Measurements from ENCODE around the gene MTSS2. TPM values are rescaled to one million over a fixed set of nuclear protein-coding genes. Genes with fewer than 3 reads are reported as not detected.

MTSS2 gene
- total RNA-seq, 1 experiment from 2014 or later: 52.0 TPM

DNA sequence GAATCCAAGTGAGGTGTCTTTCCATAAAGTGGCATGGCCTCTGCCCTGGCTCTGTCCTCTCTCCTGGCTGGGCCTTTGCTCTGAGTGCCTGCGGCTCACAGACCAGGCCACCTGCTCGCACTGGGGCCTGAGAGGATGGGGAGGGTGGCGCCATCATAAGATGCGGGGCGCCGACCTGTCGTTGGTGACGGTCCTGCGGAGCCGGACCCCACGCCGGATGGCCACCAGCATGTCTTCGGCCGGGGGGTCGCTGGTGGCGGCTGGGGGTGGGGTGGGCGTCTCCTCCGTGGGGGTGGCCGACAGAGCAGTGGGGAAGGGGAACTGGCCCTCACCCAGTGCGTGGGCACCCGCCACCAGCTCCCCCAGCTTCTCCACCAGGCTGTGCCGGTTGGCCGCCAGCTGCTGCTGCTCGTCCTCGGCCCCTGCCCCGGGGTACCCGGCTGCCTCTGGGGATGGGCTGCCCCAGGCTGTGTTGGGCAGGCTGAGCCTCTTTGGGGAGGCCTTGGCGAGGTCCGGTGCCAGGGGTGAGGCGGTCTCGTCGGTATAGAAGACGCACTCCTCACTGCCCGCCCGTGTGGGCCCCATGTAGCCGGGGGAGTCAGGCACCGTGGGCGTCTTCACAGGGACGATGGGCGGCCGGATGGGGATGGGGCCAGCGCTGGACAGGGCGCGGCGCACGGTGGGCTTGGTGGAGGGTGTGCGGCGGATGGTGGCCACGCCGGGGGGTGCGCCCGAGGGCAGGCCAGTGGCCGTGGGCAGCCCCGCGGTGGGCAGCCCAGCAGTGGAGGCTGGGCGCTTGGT is 22.1 kb downstream of the MTSS2 start:
- DNase-seq: no peak
- POLR2A ChIA-PET (ENCODE audit: unreplicated experiment): no interaction called here
- peaks cover 7% of the 10 kb centered on the region for H3F3A ChIP-seq (ENCODE audit: insufficient read depth, low read depth)
- H3K4me2 ChIP-seq: no peak overlapping the region
- CTCF ChIA-PET: no interaction called here
- no TSS peak for BruUV-seq (replicated peaks)
- no peak overlapping the region for H3K27ac ChIP-seq
- TF ChIP-seq, protein P1, sequence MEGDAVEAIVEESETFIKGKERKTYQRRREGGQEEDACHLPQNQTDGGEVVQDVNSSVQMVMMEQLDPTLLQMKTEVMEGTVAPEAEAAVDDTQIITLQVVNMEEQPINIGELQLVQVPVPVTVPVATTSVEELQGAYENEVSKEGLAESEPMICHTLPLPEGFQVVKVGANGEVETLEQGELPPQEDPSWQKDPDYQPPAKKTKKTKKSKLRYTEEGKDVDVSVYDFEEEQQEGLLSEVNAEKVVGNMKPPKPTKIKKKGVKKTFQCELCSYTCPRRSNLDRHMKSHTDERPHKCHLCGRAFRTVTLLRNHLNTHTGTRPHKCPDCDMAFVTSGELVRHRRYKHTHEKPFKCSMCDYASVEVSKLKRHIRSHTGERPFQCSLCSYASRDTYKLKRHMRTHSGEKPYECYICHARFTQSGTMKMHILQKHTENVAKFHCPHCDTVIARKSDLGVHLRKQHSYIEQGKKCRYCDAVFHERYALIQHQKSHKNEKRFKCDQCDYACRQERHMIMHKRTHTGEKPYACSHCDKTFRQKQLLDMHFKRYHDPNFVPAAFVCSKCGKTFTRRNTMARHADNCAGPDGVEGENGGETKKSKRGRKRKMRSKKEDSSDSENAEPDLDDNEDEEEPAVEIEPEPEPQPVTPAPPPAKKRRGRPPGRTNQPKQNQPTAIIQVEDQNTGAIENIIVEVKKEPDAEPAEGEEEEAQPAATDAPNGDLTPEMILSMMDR (conservative IDR thresholded peaks at IDR 0.05): no peak
- no peak for TF ChIP-seq EZH2 (IDR thresholded peaks at IDR 0.05; ENCODE audit: low read depth)
- no peaks in the 10 kb centered on the region for H3K79me2 ChIP-seq (ENCODE audit: low read depth)
- H3K9me3 ChIP-seq (ENCODE audit: insufficient read depth, low read depth): no peaks in the 10 kb centered on the region
- no peaks in the 10 kb centered on the region for H3K4me1 ChIP-seq (replicated peaks; ENCODE audit: insufficient read depth)
- no peaks in the 10 kb centered on the region for H3K36me3 ChIP-seq (ENCODE audit: low read depth)
- H2AFZ ChIP-seq: no peak overlapping the region
- intact Hi-C loops (cut with micrococcal nuclease; ENCODE audit: unreplicated experiment): no loop called here
- no peak overlapping the region for H3K4me3 ChIP-seq
- no peaks in the 10 kb centered on the region for H3K9me2 ChIP-seq (ENCODE audit: insufficient read depth)
- H4K20me1 ChIP-seq (ENCODE audit: insufficient read depth): no peaks in the 10 kb centered on the region
- H3K27me3 ChIP-seq (ENCODE audit: insufficient read depth, low read depth): no peaks in the 10 kb centered on the region

DNA sequence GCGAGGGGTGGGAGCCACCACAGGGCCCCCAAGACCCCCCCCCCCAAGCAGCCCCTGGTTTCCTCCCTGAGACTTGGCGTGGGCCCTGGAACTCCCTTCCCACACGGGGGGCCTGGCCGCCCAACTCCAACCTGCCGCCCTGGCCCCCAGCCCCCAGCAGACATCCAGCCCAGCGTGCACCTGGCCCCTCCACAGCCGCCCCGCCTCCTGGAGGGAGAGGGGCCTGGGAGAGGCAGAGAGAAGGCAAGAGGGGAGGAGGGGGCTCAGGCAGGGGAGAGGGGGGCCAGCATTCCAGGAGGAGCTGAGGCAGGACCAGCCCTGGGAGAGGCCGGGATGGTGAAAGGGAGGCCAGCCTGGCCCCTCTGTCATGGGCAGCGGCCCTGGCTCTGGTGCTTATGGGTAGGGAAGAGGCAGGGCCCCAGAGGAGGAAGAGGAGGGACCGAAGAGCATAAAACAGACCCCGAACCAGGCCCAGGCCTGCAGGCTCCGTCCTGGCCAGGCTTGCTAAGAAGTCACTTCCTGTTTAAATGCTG is 22.8 kb downstream of the MTSS2 start:
- no TSS peak for BruUV-seq (replicated peaks)
- POLR2A ChIA-PET (ENCODE audit: unreplicated experiment): no interaction called here

DNA sequence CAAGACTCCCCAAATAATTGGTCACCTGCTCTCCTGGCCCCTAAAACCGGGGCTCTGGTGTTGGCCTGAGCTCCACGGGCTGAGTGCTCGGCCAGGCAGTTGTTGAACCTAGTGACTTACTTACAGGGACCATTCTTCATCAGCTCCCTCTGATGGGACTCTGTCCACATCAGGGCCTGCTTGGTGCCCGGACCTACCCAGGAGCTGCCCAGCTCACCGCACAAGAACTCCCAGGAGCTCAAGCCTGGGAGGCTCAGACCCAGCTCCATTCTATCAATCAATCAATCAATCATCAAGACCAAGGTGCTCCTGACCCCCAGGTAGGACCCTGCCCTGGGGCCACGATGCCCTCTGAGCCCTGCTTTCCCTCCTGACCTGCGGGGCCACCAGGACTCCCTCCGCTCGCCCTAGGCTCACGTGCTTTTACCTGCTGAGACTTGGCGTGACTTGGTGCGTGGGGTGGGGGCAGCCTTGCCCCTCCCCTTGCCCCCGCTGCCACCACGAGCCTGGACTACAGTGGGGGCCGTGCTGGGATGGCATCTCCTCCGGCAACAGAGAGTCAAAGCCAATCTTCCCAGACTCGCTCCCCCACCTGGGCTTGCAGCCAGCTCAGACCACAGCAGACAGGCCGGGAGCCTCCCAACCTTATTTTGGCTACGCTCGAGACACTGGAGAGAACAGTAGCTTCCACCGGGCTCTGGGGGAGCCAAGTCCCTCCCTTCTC is 23.8 kb downstream of the MTSS2 start:
- ChIA-PET CTCF (interaction anchor here (0.6 kb wide), 1 partner anchor 837 kb away, joined by 3 read pairs; no protein-coding TSS in a partner anchor), POLR2A (ENCODE audit: unreplicated experiment) (interaction anchor here (0.6 kb wide), 1 partner anchor 733 kb away, joined by 4 read pairs; no protein-coding TSS in a partner anchor)
- H3K4me2 ChIP-seq: no peak overlapping the region
- H3K27me3 ChIP-seq (ENCODE audit: insufficient read depth, low read depth): no peaks in the 10 kb centered on the region
- DNase-seq: no peak
- no peaks in the 10 kb centered on the region for H3K79me2 ChIP-seq (ENCODE audit: low read depth)
- no peaks in the 10 kb centered on the region for H3K9me3 ChIP-seq (ENCODE audit: insufficient read depth, low read depth)
- no peak overlapping the region for H2AFZ ChIP-seq
- no peak overlapping the region for H3K27ac ChIP-seq
- TF ChIP-seq, protein P1 (conservative IDR thresholded peaks at IDR 0.05): no peak
- TF ChIP-seq EZH2 (IDR thresholded peaks at IDR 0.05; ENCODE audit: low read depth): no peak
- no peaks in the 10 kb centered on the region for H3K36me3 ChIP-seq (ENCODE audit: low read depth)
- no peak overlapping the region for H3K4me3 ChIP-seq
- H3F3A ChIP-seq (ENCODE audit: insufficient read depth, low read depth): peaks cover 7% of the 10 kb centered on the region; the same call in 1 of the 2 replicates
- intact Hi-C loops (cut with micrococcal nuclease; ENCODE audit: unreplicated experiment): no loop called here
- no peaks in the 10 kb centered on the region for H3K4me1 ChIP-seq (replicated peaks; ENCODE audit: insufficient read depth)
- no peaks in the 10 kb centered on the region for H4K20me1 ChIP-seq (ENCODE audit: insufficient read depth)
- H3K9me2 ChIP-seq (ENCODE audit: insufficient read depth): no peaks in the 10 kb centered on the region
- BruUV-seq (replicated peaks): TSS peak; percentile 17

More for the DNA sequence above, 22.8 kb downstream of the MTSS2 start:
- no peak overlapping the region for H3K4me2 ChIP-seq
- TF ChIP-seq, protein P1 (conservative IDR thresholded peaks at IDR 0.05): no peak
- H3K36me3 ChIP-seq (ENCODE audit: low read depth): no peaks in the 10 kb centered on the region
- no peaks in the 10 kb centered on the region for H3K27me3 ChIP-seq (ENCODE audit: insufficient read depth, low read depth)
- intact Hi-C loops (cut with micrococcal nuclease; ENCODE audit: unreplicated experiment): no loop called here
- H3K4me3 ChIP-seq: no peak overlapping the region
- no peak overlapping the region for H3K27ac ChIP-seq
- no peak for DNase-seq
- no peaks in the 10 kb centered on the region for H3K79me2 ChIP-seq (ENCODE audit: low read depth)
- no peaks in the 10 kb centered on the region for H3K9me3 ChIP-seq (ENCODE audit: insufficient read depth, low read depth)
- no peaks in the 10 kb centered on the region for H3K9me2 ChIP-seq (ENCODE audit: insufficient read depth)
- no peak overlapping the region for H2AFZ ChIP-seq
- no peaks in the 10 kb centered on the region for H3K4me1 ChIP-seq (replicated peaks; ENCODE audit: insufficient read depth)
- H3F3A ChIP-seq (ENCODE audit: insufficient read depth, low read depth): peaks cover 7% of the 10 kb centered on the region
- no peaks in the 10 kb centered on the region for H4K20me1 ChIP-seq (ENCODE audit: insufficient read depth)
- CTCF ChIA-PET: no interaction called here

Measured in PC-9 (cell line).